Activated CD4-positive, alpha-beta T cell treated with anti-CD3 and anti-CD28 coated beads for 36 hours (primary cell): ENCODE results near the gene TUBB4B. TPM values are rescaled to one million over a fixed set of nuclear protein-coding genes. Genes with fewer than 3 reads are reported as not detected.
A peak's percentile ranks its signal among the peaks of the same experiment; 100 is the strongest.
"Not testable (repeated sequence)": the region's sequence is repeated elsewhere in the genome, so short reads cannot be mapped to it uniquely, and the experiment has no call there.

Experiments used
- ATAC-seq: fragments of 200-7000 bp; cut with Tn5 transposase; one replicate; pipeline ENCODE4 v1.10.0; 2021; ENCODE audit warnings: mild to moderate bottlenecking, moderate library complexity
- CTCF ChIA-PET: fragments of 350-600 bp; sonication (Branson Sonifier 250); formaldehyde crosslinking; loops from one replicate; lab custom pipeline; 2021; ENCODE audit warnings: antibody characterized with exemption; lab: Charles Lee
- POLR2A ChIA-PET: fragments of 350-600 bp; sonication (Branson Sonifier 250); formaldehyde crosslinking; loops from one replicate; lab custom pipeline; 2021; ENCODE audit warnings: antibody characterized with exemption, inconsistent platforms; lab: Charles Lee
- DNase-seq: peaks from one replicate; pipeline ENCODE4 v3.0.0-alpha.2; 2020
- H3K27ac Mint-ChIP-seq: one replicate; pipeline ENCODE4 v1.8.0; 2021; ENCODE audit warnings: mixed read lengths
- H3K27me3 Mint-ChIP-seq: one replicate; pipeline ENCODE4 v1.8.0; 2021; ENCODE audit warnings: mixed read lengths
- H3K36me3 Mint-ChIP-seq: one replicate; pipeline ENCODE4 v1.8.0; 2021; ENCODE audit warnings: low read depth, mixed read lengths
- H3K4me1 Mint-ChIP-seq: one replicate; pipeline ENCODE4 v1.8.0; 2021; ENCODE audit warnings: mixed read lengths
- H3K4me3 Mint-ChIP-seq: one replicate; pipeline ENCODE4 v1.8.0; 2021; ENCODE audit warnings: mild to moderate bottlenecking, moderate library complexity, mixed read lengths
- H3K9me3 Mint-ChIP-seq: one replicate; pipeline ENCODE4 v1.8.0; 2021; ENCODE audit warnings: low read depth, mixed read lengths
- intact Hi-C, 2 experiments: fragments of 100-400 bp; cut with DNase I in 1 of 2; cut with micrococcal nuclease in 1 of 2; formaldehyde crosslinking; loops; one replicate each; pipeline versions ENCODE4 v1.14.2 to v1.15.1; 2022 to 2024; cut with DNase I, micrococcal nuclease
- total RNA-seq, 2 experiments: library from RNA; stranded (reverse); gene quantifications; one replicate each; pipeline ENCODE4 v1.2.3, GENCODE V29; 2021

Gene TUBB4B
- total RNA-seq, 2 experiments from 2014 or later, result 264 to 278 TPM

- Mint-ChIP-seq H3K36me3 (peaks cover 27% of the 10 kb centered on the region), H3K27ac (peak overlapping the region; percentile 47), H3K27me3 (no peaks in the 10 kb centered on the region), H3K4me1 (peaks cover 26% of the 10 kb centered on the region), H3K9me3 (no peaks in the 10 kb centered on the region), H3K4me3 (peak overlapping the region; percentile 83)
- ChIA-PET CTCF (interaction anchor here (0.6 to 1.5 kb wide), 6 partner anchors 13 to 418 kb away, joined by 3 to 8 read pairs (median 3); partner anchors contain the start of genes MAN1B1 and RNF224), POLR2A (interaction anchor here (0.6 to 3.6 kb wide), 8 partner anchors 12 to 361 kb away, joined by 3 to 31 read pairs (median 5); partner anchors contain the start of genes MAN1B1, NELFB and RNF208)
- intact Hi-C loops, result loop anchor here (1.0 to 2.0 kb wide), 13 partner anchors 14 to 540 kb away; partner anchors contain the start of genes NDOR1 (in 2 of the 2), NELFB (in 2 of the 2), TMEM203 (in 2 of the 2) and EXD3 (in 1 of the 2)
- peak; percentile 84 for DNase-seq
- peak; percentile 13 for ATAC-seq
These were observed 592 bp downstream of the TUBB4B start for GRCh38 chr9:137241490-137242268.

GRCh38 chr9:137242269-137243203 is 1.4 kb downstream of the TUBB4B start:
- no peak for ATAC-seq
- POLR2A ChIA-PET, result interaction anchor here (0.6 to 3.6 kb wide), 3 partner anchors 12 to 42 kb away, joined by 3 to 31 read pairs (median 3); partner anchors contain the start of genes NELFB and TPRN
- Mint-ChIP-seq H3K9me3 (no peaks in the 10 kb centered on the region), H3K27me3 (no peaks in the 10 kb centered on the region), H3K27ac (peak overlapping the region; percentile 58), H3K4me3 (peak overlapping the region; percentile 83), H3K36me3 (peaks cover 27% of the 10 kb centered on the region), H3K4me1 (peaks cover 23% of the 10 kb centered on the region)
- CTCF ChIA-PET, result interaction anchor here (0.7 to 0.8 kb wide), 2 partner anchors 12 to 48 kb away, joined by 3 read pairs; no protein-coding TSS in a partner anchor
- DNase-seq, result no peak
- intact Hi-C loops, result no loop called here

GRCh38 chr9:137243266-137243625 is 2.2 kb downstream of the TUBB4B start:
- H3K4me3 Mint-ChIP-seq, CTCF ChIA-PET, H3K9me3 Mint-ChIP-seq, H3K27me3 Mint-ChIP-seq, DNase-seq, intact Hi-C loops, H3K27ac Mint-ChIP-seq, ATAC-seq: not testable (repeated sequence)
- peaks cover 27% of the 10 kb centered on the region for H3K36me3 Mint-ChIP-seq
- peaks cover 23% of the 10 kb centered on the region for H3K4me1 Mint-ChIP-seq
- POLR2A ChIA-PET, result interaction anchor here (1.1 to 3.6 kb wide), 2 partner anchors 11 to 42 kb away, joined by 3 to 31 read pairs; partner anchors contain the start of genes NELFB and TPRN

GRCh38 chr9:137243626-137244485 is 2.8 kb downstream of the TUBB4B start:
- intact Hi-C loops, result no loop called here
- Mint-ChIP-seq H3K9me3 (no peaks in the 10 kb centered on the region), H3K36me3 (peaks cover 27% of the 10 kb centered on the region), H3K4me1 (peaks cover 20% of the 10 kb centered on the region), H3K27me3 (no peaks in the 10 kb centered on the region), H3K4me3 (no peak overlapping the region), H3K27ac (no peak overlapping the region)
- DNase-seq (no peak), ATAC-seq (no peak)
- POLR2A ChIA-PET, result interaction anchor here (0.6 to 3.6 kb wide), 5 partner anchors 8 to 546 kb away, joined by 3 to 31 read pairs (median 5); partner anchors contain the start of gene NELFB
- CTCF ChIA-PET, result no interaction called here

GRCh38 chr9:137244486-137245449 is 3.7 kb downstream of the TUBB4B start:
- H3K27ac Mint-ChIP-seq, result no peak overlapping the region
- no peak for ATAC-seq
- peaks cover 16% of the 10 kb centered on the region for H3K4me1 Mint-ChIP-seq
- H3K9me3 Mint-ChIP-seq, result no peaks in the 10 kb centered on the region
- no peak overlapping the region for H3K4me3 Mint-ChIP-seq
- POLR2A ChIA-PET, result interaction anchor here (0.6 to 3.6 kb wide), 4 partner anchors 9 to 546 kb away, joined by 5 to 31 read pairs (median 5); partner anchors contain the start of gene NELFB
- no peak for DNase-seq
- H3K27me3 Mint-ChIP-seq, result no peaks in the 10 kb centered on the region
- peaks cover 27% of the 10 kb centered on the region for H3K36me3 Mint-ChIP-seq
- intact Hi-C loops, result no loop called here
- CTCF ChIA-PET, result interaction anchor here (0.7 kb wide), 1 partner anchor 40 kb away, joined by 3 read pairs; no protein-coding TSS in a partner anchor

- Mint-ChIP-seq H3K9me3 (no peaks in the 10 kb centered on the region), H3K27me3 (no peaks in the 10 kb centered on the region)
These were observed 4.6 kb downstream of the TUBB4B start for GRCh38 chr9:137245450-137246421.

GRCh38 chr9:137247135-137247915 is 6.2 kb downstream of the TUBB4B start:
- H3K9me3 Mint-ChIP-seq, result no peaks in the 10 kb centered on the region
- no peak for DNase-seq
- CTCF ChIA-PET, result no interaction called here
- POLR2A ChIA-PET, result no interaction called here
- no peak overlapping the region for H3K4me3 Mint-ChIP-seq
- intact Hi-C loops, result no loop called here
- no peaks in the 10 kb centered on the region for H3K27me3 Mint-ChIP-seq
- H3K4me1 Mint-ChIP-seq, result peaks cover 12% of the 10 kb centered on the region
- ATAC-seq, result no peak
- H3K36me3 Mint-ChIP-seq, result peaks cover 18% of the 10 kb centered on the region
- H3K27ac Mint-ChIP-seq, result no peak overlapping the region

More at GRCh38 chr9:137245450-137246421, 4.6 kb downstream of the TUBB4B start:
- DNase-seq (no peak), ATAC-seq (no peak)
- intact Hi-C loops, result no loop called here
- H3K36me3 Mint-ChIP-seq, result peaks cover 27% of the 10 kb centered on the region
- H3K4me3 Mint-ChIP-seq, result no peak overlapping the region
- peaks cover 16% of the 10 kb centered on the region for H3K4me1 Mint-ChIP-seq
- no peak overlapping the region for H3K27ac Mint-ChIP-seq
- ChIA-PET POLR2A (interaction anchor here (1.1 to 3.6 kb wide), 2 partner anchors 8 to 10 kb away, joined by 5 to 31 read pairs; partner anchors contain the start of gene NELFB), CTCF (interaction anchor here (0.7 kb wide), 1 partner anchor 41 kb away, joined by 3 read pairs; no protein-coding TSS in a partner anchor)

- Mint-ChIP-seq H3K27ac (no peak overlapping the region), H3K36me3 (peaks cover 13% of the 10 kb centered on the region), H3K27me3 (no peaks in the 10 kb centered on the region), H3K4me3 (no peak overlapping the region), H3K4me1 (peaks cover 7% of the 10 kb centered on the region), H3K9me3 (no peaks in the 10 kb centered on the region)
- ChIA-PET CTCF (no interaction called here), POLR2A (no interaction called here)
- DNase-seq (no peak), ATAC-seq (no peak)
- intact Hi-C loops, result no loop called here
These were observed 6.8 kb downstream of the TUBB4B start for GRCh38 chr9:137247916-137248175.
